H9 (cell line): ENCODE measurements around the gene TRIM22. TPM values are rescaled to one million over a fixed set of nuclear protein-coding genes. Genes with fewer than 3 reads are reported as not detected.
A peak's percentile ranks its signal among the peaks of the same experiment; 100 is the strongest.

Source experiments
- DNase-seq: peaks from one replicate; pipeline ENCODE4 v3.0.0-alpha.2; 2017
- H2AFZ ChIP-seq: one replicate; pipeline ENCODE4 v1.6.1; 2013; ENCODE audit warnings: mild to moderate bottlenecking, low read length, control low read depth, moderate library complexity
- H2AK5ac ChIP-seq: 2 replicates; pipeline ENCODE4 v1.6.1; 2013; ENCODE audit warnings: low read length, control low read depth, mixed read lengths; ENCODE audit not compliant: insufficient read length
- H2BK120ac ChIP-seq: one replicate; pipeline ENCODE4 v1.6.1; 2013; ENCODE audit warnings: low read depth, mild to moderate bottlenecking, low read length, control low read depth, inconsistent platforms; ENCODE audit not compliant: poor library complexity, severe bottlenecking
- H2BK12ac ChIP-seq: 2 replicates; pipeline ENCODE4 v1.6.1; 2013; ENCODE audit warnings: low read length, control low read depth, mixed read lengths, low read depth; ENCODE audit not compliant: insufficient read length
- H2BK15ac ChIP-seq: 2 replicates; pipeline ENCODE4 v1.6.1; 2013; ENCODE audit warnings: low read depth, low read length, control low read depth
- H2BK20ac ChIP-seq: one replicate; pipeline ENCODE4 v1.6.1; 2013; ENCODE audit warnings: low read depth, mild to moderate bottlenecking, low read length, control low read depth, inconsistent platforms; ENCODE audit not compliant: poor library complexity, severe bottlenecking
- H2BK5ac ChIP-seq: 2 replicates; pipeline ENCODE4 v1.6.1; 2013; ENCODE audit warnings: low read length, control low read depth, mixed read lengths; ENCODE audit not compliant: insufficient read length
- H3K14ac ChIP-seq: 2 replicates; pipeline ENCODE4 v1.6.1; 2013; ENCODE audit warnings: low read length, control low read depth; ENCODE audit not compliant: insufficient read depth
- H3K18ac ChIP-seq: 2 replicates; pipeline ENCODE4 v1.6.1; 2013; ENCODE audit warnings: low read depth, mild to moderate bottlenecking, mixed read lengths, low read length, control low read depth; ENCODE audit not compliant: insufficient read length
- H3K23ac ChIP-seq: 2 replicates; pipeline ENCODE4 v1.6.1; 2013; ENCODE audit warnings: low read length, control low read depth, mixed read lengths, low read depth; ENCODE audit not compliant: insufficient read length
- H3K23me2 ChIP-seq: 2 replicates; pipeline ENCODE4 v1.6.1; 2013; ENCODE audit warnings: low read depth, mild to moderate bottlenecking, mixed read lengths, low read length, control low read depth; ENCODE audit not compliant: insufficient read length, poor library complexity, severe bottlenecking
- H3K27ac ChIP-seq: 2 replicates; pipeline ENCODE4 v1.5.1; 2013; ENCODE audit warnings: low read length, control low read depth, mixed read lengths, low read depth; ENCODE audit not compliant: insufficient read length
- H3K27me3 ChIP-seq: 2 replicates; pipeline ENCODE4 v1.6.1; 2013; ENCODE audit warnings: low read length, control low read depth, inconsistent platforms; ENCODE audit not compliant: insufficient read depth
- H3K4ac ChIP-seq: 2 replicates; pipeline ENCODE4 v1.6.1; 2013; ENCODE audit warnings: low read depth, mild to moderate bottlenecking, control low read depth, inconsistent platforms, low read length, moderate library complexity
- H3K4me1 ChIP-seq: 2 replicates; pipeline ENCODE4 v1.6.1; 2013; ENCODE audit warnings: low read length, control low read depth, inconsistent platforms; ENCODE audit not compliant: insufficient read depth
- H3K4me2 ChIP-seq: 2 replicates; pipeline ENCODE4 v1.6.1; 2013; ENCODE audit warnings: low read length, control low read depth, mixed read lengths; ENCODE audit not compliant: insufficient read length, insufficient read depth
- H3K56ac ChIP-seq: 2 replicates; pipeline ENCODE4 v1.6.1; 2013; ENCODE audit warnings: low read depth, mild to moderate bottlenecking, mixed read lengths, low read length, control low read depth; ENCODE audit not compliant: insufficient read length
- H3K79me1 ChIP-seq: 2 replicates; pipeline ENCODE4 v1.6.1; 2013; ENCODE audit warnings: low read depth, mild to moderate bottlenecking, moderate library complexity, low read length, control low read depth, inconsistent platforms; ENCODE audit not compliant: insufficient read depth, poor library complexity, severe bottlenecking
- H3K79me2 ChIP-seq: 2 replicates; pipeline ENCODE4 v1.6.1; 2013; ENCODE audit warnings: low read length, control low read depth, inconsistent platforms; ENCODE audit not compliant: insufficient read depth
- H3K9ac ChIP-seq: 2 replicates; pipeline ENCODE4 v1.6.1; 2013; ENCODE audit warnings: low read length, control low read depth, mixed read lengths; ENCODE audit not compliant: insufficient read length; ENCODE audit errors: extremely low read depth
- H3K9me3 ChIP-seq: one replicate; pipeline ENCODE4 v1.6.1; 2013; ENCODE audit warnings: low read depth, low read length, inconsistent platforms; ENCODE audit not compliant: control insufficient read depth
- H3T11ph ChIP-seq: one replicate; pipeline ENCODE4 v1.6.1; 2013; ENCODE audit warnings: mild to moderate bottlenecking, low read length, control low read depth, inconsistent platforms
- H4K20me1 ChIP-seq: one replicate; pipeline ENCODE4 v1.6.1; 2013; ENCODE audit not compliant: control insufficient read depth, insufficient read length, insufficient read depth
- H4K5ac ChIP-seq: 2 replicates; pipeline ENCODE4 v1.6.1; 2013; ENCODE audit warnings: low read depth, mild to moderate bottlenecking, mixed read lengths, low read length, control low read depth; ENCODE audit not compliant: insufficient read length
- H4K8ac ChIP-seq: replicated peaks from 2 replicates; pipeline ENCODE4 v1.6.1; 2013; ENCODE audit warnings: low read length, control low read depth, mixed read lengths, low read depth; ENCODE audit not compliant: insufficient read length
- H4K91ac ChIP-seq: 2 replicates; pipeline ENCODE4 v1.6.1; 2013; ENCODE audit warnings: low read depth, mild to moderate bottlenecking, moderate library complexity, mixed read lengths, low read length, control low read depth; ENCODE audit not compliant: insufficient read length
- H3K27ac Mint-ChIP-seq, 3 experiments: 2 replicates in 2 of 3; 3 replicates in 1 of 3; pipeline ENCODE4 v1.8.0; 2020 to 2021; ENCODE audit warnings: mixed read lengths in 3 of 3, mild to moderate bottlenecking in 1 of 3, moderate library complexity in 1 of 3
- H3K27me3 Mint-ChIP-seq: 2 replicates; pipeline ENCODE4 v1.8.0; 2021; ENCODE audit warnings: low read depth, mild to moderate bottlenecking, moderate library complexity, mixed read lengths
- H3K36me3 Mint-ChIP-seq, 3 experiments: 2 replicates in 2 of 3; 3 replicates in 1 of 3; pipeline ENCODE4 v1.8.0; 2020 to 2021; ENCODE audit warnings: low read depth in 3 of 3, mixed read lengths in 3 of 3; ENCODE audit not compliant: insufficient read depth in 1 of 3
- H3K4me1 Mint-ChIP-seq, 2 experiments: 2 replicates each; pipeline ENCODE4 v1.8.0; 2020; ENCODE audit warnings: mixed read lengths in 2 of 2
- H3K4me3 Mint-ChIP-seq, 2 experiments: 2 replicates in 1 of 2; 3 replicates in 1 of 2; pipeline ENCODE4 v1.8.0; 2020 to 2021; ENCODE audit warnings: mild to moderate bottlenecking in 2 of 2, mixed read lengths in 2 of 2, moderate library complexity in 1 of 2
- H3K9me3 Mint-ChIP-seq, 2 experiments: 2 replicates in 1 of 2; 3 replicates in 1 of 2; pipeline ENCODE4 v1.8.0; 2020; ENCODE audit warnings: mild to moderate bottlenecking in 2 of 2, mixed read lengths in 2 of 2, moderate library complexity in 1 of 2
- WGBS: extraction: QIAGEN DNeasy Blood & Tissue Kit; methylation state at CpG from one replicate; pipeline ENCODE4 v1.1.7; 2013; ENCODE audit warnings: missing lambda C conversion rate, low lambda C conversion rate, mixed read lengths; ENCODE audit not compliant: insufficient read length; ENCODE audit errors: extremely low coverage; 5-methylcytosine and 5-hydroxymethylcytosine counted together
- total RNA-seq: library from RNA; stranded (reverse); gene quantifications from 2 replicates; pipeline ENCODE4 v1.2.1, GENCODE V29; 2021
- TF ChIP-seq, protein P1 (sequence below): fragments of 200-600 bp; sonication (generic); conservative IDR thresholded peaks from 3 replicates; pipeline ENCODE4 v1.8.0; 2021; ENCODE audit warnings: antibody characterized with exemption, mild to moderate bottlenecking

The TRIM22 gene
- total RNA-seq, 1 experiment from 2014 or later, result 78.6 TPM

DNA sequence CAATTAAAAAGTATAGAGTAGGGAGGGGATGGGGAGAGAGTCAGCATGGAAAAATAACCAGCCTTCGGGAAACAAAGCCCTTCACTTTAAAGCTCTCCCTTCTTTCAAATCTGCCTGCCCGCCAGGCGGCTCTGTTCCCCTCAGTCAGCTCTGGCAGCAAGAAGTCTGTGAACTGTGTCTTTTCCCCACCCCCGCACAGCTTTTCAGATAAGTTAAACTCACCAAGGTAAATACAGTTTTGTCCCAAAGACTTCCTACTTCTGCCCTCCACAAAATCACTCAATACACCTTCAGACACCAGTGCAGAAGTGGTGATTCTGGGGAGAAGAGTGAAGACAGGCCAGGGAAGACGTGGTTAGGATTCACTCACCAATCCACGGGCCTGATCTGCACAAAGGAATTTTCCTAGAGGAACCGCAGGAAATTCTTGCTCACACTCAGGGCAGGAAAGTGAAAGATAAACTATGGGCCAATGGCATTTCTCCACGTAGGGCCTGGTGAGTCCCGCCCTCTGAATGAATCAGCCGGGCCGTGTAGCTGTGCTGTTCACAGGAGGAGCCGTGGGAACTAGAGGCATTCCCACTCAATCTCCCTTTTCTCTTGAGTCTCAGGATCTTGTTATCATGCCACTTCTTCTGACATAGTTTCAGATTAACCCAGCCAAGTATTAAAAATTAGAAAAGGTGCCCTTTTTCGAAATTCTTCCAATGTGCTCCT lies 4.8 kb upstream of the TRIM22 start, which contains the start of gene TRIM5:
Gene TRIM5, minus strand, starts transcription at position 429 of the 717 bp plus-strand sequence. CDS start 4,897 bp downstream, outside the sequence.
- peak within 1 kb of the TSS; percentile 99 to 100 (median 99) for H3K27ac Mint-ChIP-seq
- Histone ChIP-seq H3K4ac (no peak within 1 kb of the TSS), H3K23ac (no peak within 1 kb of the TSS), H2BK5ac (no peak within 1 kb of the TSS), H3K27ac (peak within 1 kb of the TSS; percentile 87), H3K27me3 (no peaks in the 10 kb centered on the region), H3K4me1 (no peaks in the 10 kb centered on the region; the same call in 1 of the 2 replicates), H2BK12ac (no peak within 1 kb of the TSS), H4K20me1 (no peaks in the 10 kb centered on the region), H2AK5ac (no peak within 1 kb of the TSS), H3K9me3 (no peaks in the 10 kb centered on the region), H3K56ac (no peak within 1 kb of the TSS), H4K5ac (no peak within 1 kb of the TSS), H4K8ac (no peak within 1 kb of the TSS), H3K14ac (peak within 1 kb of the TSS; percentile 91; the same call in 1 of the 2 replicates), H2BK120ac (no peak within 1 kb of the TSS), H3K18ac (peak within 1 kb of the TSS; percentile 91), H2AFZ (peak within 1 kb of the TSS; percentile 97), H3K9ac (peak within 1 kb of the TSS; percentile 86), H4K91ac (no peak within 1 kb of the TSS), H2BK20ac (no peak within 1 kb of the TSS), H3K4me2 (peak within 1 kb of the TSS; percentile 69), H2BK15ac (no peak within 1 kb of the TSS), H3K79me1 (no peaks in the 10 kb centered on the region), H3K23me2 (peaks cover 5% of the 10 kb centered on the region), H3K79me2 (no peaks in the 10 kb centered on the region; the same call in 1 of the 2 replicates), H3T11ph (no peak within 1 kb of the TSS)
- DNase-seq, result peak; percentile 85
- H3K36me3 Mint-ChIP-seq, result peaks cover 11 to 24% (median 16%) of the 10 kb centered on the region in 3 experiments
- TF ChIP-seq, protein P1, sequence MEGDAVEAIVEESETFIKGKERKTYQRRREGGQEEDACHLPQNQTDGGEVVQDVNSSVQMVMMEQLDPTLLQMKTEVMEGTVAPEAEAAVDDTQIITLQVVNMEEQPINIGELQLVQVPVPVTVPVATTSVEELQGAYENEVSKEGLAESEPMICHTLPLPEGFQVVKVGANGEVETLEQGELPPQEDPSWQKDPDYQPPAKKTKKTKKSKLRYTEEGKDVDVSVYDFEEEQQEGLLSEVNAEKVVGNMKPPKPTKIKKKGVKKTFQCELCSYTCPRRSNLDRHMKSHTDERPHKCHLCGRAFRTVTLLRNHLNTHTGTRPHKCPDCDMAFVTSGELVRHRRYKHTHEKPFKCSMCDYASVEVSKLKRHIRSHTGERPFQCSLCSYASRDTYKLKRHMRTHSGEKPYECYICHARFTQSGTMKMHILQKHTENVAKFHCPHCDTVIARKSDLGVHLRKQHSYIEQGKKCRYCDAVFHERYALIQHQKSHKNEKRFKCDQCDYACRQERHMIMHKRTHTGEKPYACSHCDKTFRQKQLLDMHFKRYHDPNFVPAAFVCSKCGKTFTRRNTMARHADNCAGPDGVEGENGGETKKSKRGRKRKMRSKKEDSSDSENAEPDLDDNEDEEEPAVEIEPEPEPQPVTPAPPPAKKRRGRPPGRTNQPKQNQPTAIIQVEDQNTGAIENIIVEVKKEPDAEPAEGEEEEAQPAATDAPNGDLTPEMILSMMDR, result peak; percentile 68
- H3K4me3 Mint-ChIP-seq, result peak within 1 kb of the TSS; percentile 80 to 83
- H3K27me3 Mint-ChIP-seq, result no peaks in the 10 kb centered on the region
- peaks cover 7 to 11% of the 10 kb centered on the region in 2 experiments for H3K9me3 Mint-ChIP-seq
- peaks cover 28 to 33% of the 10 kb centered on the region in 2 experiments for H3K4me1 Mint-ChIP-seq
- WGBS, result no CpG with 5 or more reads among the region's 13 CpGs
